Measurements from ENCODE around the gene DHRS1.
A peak's percentile ranks its signal among the peaks of the same experiment; 100 is the strongest.

DHRS1 gene

DNA sequence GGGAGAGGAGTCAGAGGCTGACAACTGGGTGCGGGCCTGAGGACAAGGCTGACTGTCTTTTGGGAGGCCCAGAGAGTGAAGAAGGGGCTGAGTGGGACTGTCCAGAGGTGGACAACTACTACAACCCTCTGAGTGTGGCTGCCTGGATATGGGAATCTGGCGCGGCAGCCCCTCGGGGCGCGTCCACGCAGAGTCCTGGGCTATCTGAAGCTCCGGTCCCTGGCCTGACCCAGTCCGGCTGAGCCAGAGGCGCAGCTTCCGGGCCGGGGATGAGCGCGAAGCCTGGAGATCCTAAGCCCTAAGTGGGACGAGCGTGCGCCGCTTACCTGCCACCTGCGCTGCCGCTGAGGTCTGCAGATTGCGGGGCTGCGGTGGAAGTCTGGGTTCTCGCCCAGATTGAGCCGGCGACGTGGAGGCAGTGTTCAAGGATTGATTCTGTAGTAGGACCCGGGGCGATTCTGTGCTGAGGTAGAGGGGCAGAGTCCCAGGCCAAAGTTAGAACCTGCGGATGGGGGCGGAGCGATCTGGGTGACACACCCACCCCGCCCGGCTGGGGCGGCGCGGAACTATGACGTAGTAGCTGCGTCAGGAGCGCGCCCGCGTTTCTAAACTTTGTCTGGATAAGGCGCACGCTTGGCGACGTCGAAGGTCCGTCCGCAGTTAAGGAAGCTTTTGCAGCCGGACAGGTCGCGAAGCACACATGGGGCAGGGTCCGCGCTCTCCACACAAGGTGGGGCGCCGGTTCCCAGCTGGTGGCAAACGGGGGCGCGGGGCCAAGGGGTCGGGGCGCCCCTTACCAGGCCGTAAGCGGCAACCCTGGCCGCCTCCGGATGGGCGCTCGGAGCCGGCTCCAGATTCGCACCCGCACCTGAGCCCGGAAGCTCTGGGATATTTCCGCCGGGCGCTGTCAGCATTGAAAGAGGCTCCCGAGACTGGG lies at the start of gene DHRS1, which contains the start of gene NOP9:
Gene DHRS1 (minus strand): TSS at position 526 of the 937 bp plus-strand sequence. CDS start 674 bp downstream, outside the sequence.
Gene NOP9 (plus strand): TSS at position 596 of the 937 bp plus-strand sequence. CDS start 105 bp downstream, at position 701.
- DNase-seq: peak; percentile 96

DNA sequence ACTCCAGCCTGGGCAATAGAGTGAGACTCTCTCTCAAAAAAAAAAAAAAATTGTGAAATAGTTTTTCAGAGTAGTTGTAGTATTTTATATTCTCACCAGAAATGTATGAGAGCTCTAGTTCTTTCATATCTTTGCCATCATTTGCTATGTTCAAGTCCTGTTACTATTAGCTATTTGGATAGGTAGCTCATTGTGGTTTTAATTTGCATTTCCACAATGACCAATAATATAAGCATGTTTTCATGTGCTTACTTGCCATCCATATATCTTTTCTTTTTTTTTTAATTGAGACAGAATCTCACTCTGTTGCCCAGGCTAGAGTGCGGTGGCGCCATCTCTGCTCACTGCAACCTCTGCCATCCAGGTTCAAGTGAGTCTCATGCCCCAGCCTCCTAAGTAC lies 48.6 kb upstream of the DHRS1 start:
- DNase-seq: no peak

DNA sequence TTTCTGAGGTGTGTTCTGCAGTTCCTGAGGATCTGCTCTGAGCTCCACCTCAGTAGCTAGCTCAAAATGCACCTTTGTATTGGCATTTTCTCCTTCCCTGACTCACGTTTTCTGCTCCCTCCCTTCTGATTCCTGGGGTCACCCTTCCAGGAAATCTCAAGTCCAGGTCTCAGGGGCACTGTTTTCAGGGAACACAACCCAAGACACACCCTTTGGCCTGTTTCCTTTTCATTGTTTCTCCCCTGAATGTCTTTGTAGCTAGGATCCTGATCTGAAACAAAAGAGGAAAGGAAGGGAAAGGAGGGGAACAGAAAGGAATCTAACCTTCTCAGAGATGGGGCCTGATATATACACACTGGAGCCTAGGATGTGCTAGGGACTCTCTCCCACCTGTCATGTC lies 47.6 kb upstream of the DHRS1 start:
- DNase-seq: no peak

DNA sequence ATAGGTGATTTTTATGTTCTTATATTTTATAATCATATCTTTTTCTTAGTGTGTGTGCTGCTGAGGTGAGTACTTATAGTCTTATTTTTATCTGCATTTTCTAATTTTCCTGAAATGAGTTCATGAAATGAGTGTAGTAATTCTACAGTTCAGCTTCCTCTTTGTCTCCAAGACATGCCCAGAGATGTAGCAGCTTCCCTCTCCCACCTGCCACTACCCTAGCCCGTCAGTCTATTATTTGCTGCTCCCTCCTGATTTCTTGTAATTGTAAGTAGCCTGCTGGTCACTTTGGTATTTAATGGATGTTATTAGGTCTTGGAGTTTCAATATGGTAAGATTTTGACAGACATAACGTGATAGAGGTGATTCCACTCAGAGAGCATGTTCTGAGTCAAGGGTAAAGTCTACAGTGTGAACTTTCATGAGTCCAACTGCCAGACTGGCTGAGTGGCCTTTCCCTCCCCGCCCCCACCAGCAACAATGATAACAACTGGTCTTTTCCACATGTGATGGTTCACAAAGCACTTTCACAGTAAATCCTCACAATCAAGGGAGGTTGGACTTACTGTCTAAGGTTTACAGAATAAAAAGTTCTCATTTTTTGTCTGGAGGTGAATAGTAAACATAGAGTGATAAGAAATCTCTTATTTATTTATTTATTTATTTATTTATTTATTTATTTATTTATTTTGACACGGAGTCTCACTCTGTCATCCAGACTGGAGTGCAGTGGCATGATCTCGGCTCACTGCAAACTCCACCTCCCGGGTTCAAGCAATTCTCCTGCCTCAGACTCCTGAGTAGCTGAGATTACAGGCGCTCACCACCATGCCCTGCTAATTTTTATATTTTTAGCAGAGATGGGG lies 44.4 kb upstream of the DHRS1 start:
- no peak for DNase-seq

DNA sequence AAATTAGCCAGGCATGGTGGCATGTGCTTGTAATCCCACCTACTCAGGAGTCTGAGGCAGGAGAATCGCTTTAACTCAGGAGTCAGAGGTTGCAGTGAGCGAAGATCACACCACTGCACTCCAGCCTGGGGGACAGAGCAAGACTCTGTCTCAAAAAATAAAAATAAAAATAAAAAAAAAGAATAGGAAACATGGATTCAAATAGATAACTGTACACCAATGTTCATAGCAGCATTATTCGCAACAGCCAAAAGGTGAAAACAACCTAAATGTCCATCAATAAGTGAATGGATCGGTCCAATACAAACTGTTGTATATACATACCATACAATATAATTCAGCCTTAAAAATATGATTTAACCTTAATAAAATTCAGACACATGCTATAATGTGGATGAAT lies 43.3 kb upstream of the DHRS1 start:
- no peak for DNase-seq

DNA sequence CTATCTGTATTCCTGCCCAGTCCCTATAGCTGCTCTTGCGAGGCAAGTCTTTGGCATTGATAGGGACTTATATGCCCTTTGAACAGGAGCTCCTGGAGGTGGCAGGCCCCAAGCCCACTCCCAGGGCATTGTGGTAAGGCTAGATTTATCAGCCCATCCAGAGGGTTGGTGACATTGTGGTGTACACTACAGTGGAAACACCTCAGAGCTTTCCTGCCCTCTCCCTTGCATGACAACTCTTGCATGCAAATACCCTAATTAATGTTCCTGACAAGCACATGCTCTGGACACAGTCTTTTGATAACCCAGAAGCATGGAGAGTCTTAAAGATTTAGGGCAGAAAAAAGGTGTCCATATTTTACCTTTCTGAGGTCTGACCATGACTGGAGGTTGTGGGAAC lies 41.0 kb upstream of the DHRS1 start:
- no peak for DNase-seq

DNA sequence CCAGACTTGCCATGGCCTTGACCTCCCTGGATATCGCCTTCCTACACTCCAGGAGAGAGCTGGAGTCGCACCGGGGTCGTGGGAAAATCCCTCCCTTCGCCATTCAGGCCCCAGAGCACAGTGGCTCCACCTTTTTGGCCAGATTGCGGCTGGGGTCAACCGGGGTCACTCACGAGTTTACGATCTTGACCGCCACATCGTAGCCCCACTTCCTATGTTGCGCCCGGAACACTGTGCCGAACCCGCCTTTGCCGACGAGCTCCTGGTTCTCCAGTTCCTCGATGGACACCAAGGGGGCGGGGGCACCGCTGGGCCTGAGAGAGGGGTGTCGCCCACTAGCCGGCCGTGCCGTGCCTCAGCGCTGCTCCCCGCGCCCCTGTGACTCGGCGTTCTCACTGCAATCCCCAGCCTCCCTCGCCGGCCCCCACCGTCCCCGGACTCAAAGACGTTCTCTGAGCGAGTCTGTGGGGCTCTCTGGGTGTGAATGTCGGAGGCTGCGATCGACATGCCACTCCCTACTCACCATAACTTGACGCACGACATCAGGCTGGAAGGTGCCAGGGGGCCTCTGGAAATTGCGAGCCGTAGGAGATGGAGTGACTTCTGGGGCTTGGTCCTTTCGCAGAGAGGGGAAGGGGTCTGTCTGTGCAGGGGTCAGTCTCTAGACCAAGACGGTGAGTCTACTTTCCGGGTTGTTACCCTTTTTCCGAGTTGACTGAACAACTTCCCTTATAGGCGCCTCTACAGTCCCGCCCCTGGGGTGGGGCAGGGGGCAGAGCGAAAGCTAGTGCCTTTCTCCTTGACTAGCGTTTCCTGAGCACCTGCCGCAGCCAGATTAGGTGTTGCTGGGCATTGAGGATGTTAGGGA lies 39.9 kb upstream of the DHRS1 start, which contains the start of gene RIPK3:
Gene RIPK3 (minus strand): TSS at position 708 of the 868 bp plus-strand sequence. CDS start 165 bp downstream, at position 543.
- DNase-seq: peak; percentile 79 to 80

DNA sequence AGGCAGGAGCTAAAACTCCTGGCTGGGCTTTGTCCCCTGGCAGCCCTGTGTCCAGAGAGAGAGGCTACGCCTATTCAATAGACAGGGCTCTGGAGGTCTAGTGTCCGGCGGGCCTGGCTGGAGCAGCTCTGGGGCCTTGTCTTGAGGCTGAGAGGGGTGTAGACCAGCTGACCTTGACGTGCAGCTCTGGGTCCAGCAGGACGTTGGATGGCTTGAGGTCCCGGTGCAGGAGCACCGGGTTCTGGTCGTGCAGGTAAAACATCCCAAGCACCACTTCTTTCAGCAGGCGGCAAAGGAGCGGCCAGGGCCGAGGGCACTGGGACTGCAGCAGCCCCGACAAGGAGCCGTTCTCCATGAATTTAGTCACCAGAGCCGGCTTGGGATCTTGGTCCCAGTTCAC lies 39.3 kb upstream of the DHRS1 start:
- no peak for DNase-seq

DNA sequence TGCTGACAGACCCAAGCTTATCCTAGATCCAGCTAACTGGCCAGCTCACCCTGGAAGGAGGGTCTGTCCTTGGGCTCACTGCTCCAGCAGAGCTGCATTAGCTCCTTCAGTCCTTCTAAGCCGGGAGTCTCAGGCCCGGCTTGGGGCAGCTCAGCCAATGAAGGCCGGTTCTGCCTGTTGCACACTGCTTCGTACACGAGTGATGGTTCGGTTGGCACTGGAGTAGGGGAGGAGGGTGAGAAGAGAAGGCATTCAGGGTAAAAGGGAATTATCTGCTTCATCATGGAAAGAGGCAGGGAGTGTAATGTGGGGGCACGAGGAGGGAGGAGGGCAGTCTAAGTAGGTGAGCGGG lies 38.2 kb upstream of the DHRS1 start:
- no peak for DNase-seq

DNA sequence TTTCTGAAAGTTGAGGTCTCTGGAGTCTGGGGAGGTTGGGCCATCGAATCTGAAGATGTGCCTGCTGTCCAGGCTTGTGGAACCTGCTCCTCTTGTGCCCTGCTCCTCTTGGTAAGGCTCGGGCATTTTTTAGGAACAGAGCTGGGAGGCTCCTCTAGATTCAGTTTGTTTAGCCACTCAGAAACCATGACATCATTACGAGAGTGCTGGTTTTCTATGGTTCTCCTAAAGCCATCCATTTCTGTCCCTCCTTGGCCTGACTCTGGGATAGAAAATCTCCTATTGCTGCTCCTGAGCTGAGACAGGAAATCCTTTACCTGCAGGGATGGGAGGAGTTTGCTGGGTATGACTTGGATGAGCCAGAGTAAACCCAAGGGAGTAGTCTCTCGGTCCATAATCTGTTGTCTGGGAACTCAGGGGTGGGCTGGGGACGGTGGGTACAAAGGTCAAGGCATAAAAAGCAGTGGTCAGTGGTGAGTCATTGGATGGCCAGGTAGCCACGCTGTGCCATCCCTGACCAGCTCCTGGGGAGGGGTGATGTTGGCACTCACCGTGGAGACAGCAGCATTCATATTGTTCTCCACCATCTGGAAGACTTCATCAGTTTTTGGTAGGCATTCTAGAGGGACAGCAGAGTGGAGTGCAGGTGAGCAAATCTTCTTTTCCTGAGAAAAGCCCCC lies 37.7 kb upstream of the DHRS1 start:
- DNase-seq: no peak

DNA sequence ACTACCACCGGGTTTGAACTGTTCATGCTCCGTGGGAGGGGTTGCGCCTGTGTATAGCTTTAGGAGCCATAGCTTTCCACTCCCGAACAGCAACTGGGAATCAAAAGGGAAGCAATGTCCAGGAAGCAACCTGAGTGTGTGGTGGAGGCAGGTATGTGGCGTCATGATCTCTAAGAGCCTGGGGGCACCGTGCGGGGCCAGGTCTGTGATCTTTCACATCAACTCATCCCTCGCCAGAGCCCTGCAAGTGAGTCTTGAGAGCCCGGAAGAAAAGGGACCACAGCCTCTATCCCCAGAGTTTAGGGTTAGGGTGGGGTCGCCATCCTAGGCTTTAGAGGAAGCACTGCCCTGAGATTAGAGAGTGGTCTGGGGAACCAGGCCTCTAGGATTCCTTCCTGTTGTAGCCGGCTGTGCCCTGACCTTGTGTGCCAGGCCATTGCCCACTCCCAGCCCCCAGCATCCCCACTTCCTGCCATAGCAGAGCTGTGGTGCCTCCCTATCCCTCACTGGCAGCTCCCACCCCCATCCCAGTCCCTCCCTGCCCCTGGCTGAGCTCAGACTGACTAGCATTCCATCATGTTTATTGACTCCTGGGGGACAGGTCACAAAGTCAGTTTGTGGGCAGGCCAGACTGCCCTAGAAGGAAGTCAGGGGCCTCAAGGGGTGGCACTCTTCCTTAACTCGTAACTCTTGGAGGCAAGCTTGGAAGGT lies 36.0 kb upstream of the DHRS1 start:
- DNase-seq: no peak

DNA sequence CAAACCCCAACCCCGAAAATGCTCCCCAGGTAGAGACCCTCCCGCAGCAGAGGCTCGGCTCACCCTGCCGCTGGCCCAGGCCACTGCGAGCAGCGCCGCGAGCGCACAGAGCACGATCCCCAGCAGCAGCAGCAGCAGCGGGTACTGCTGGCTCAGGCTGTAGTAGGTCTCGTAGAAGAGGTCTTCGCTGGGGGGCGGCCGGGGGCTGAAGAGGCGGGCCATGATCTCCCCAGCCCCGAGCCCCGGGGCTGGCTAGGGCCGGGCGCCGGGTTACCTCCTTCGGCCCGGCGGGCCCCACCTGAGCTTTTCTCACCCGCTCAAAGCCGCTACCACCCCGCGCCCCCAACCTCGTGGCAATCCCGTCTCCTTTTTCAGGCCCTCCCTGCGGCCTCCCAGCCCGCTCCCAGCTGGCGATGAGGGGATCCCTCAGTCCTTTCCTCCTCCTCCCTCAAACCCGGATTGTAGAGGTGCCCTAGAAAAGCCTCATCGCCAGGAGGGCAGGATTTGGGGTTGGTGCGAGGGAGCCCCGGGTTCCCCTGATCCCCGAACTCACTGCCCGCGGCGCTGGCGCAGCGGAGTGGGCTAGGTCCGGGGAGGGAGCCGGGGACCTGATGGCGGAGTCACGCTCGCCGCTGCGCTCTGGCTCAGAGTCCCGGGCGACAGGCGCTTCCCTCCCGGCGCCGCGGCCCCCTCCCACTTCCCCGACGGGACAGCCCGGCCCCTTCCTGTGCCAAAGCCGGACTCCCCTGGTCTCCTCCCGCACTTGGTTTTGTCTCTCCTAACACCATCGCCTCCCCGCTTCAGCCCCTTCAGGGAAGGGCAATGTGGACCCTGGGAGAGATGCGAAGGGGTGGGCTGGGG lies 35.1 kb upstream of the DHRS1 start, which contains the start of gene ADCY4:
Gene ADCY4 (minus strand): TSS at position 641 of the 861 bp plus-strand sequence. CDS start 419 bp downstream, at position 222.
- peak; percentile 47 to 57 for DNase-seq

DNA sequence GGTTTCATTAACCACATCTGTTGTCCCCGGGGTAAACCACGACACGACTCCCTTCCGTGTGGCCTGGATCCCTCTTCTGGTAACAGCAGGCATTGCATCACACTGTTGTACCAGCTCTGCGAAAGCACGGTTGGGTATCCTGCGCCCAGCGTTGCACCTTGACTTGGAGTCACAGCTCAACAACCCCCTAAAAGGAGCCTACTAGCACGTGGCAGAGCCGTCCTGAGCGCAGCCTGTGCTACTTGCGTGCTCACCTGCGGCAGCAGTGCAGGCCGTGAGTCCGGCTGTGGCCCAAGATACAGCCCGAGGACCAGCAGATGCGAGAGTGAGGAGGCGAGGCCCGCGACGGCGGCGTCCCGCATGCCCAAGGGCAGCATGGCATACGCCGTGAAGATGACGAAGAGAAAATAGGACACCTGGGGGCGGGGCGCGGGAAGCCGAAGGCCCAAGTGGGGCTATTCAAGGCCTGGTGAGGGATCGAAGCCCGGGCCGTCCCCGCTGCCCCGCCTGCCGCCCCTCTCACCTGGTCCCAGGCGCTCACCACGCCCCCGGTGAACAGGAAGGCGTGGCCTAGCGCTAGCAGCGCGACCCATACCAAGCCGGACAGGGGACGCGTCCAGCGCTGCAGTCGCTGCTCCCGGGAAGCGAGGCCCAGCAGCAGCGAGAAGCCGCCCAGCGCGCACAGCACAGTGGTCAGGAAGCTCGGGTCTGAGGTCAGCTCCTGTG lies 32.9 kb upstream of the DHRS1 start:
- DNase-seq: peak; percentile 86 to 87

DNA sequence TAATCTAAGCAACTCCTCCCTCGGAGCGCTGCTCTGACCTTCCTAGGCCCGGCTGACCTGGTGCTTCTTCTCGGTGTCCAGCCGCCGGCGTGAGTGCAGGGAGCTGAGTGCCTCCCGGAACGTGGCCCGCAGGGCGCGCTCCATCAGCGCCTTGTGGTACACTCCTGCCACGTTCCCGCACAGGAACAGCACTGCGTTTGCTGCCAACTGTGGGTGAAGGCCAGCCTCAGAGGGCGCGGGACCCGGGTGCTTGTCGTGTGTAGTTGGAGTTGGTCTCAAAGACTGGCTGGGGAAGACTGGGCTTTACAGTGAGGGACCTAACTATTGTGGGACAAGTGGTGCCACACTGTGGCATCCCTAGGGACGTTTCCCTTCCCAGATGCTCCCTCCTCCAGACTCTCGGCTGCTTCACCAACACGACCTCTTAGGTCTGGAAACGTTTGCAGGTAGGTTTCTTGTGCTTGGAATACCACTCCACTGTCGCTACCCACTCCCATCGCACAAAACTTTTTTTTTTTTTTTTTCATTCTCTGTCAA lies 32.2 kb upstream of the DHRS1 start:
- DNase-seq: peak in 1 of 2 experiments; percentile 31

DNA sequence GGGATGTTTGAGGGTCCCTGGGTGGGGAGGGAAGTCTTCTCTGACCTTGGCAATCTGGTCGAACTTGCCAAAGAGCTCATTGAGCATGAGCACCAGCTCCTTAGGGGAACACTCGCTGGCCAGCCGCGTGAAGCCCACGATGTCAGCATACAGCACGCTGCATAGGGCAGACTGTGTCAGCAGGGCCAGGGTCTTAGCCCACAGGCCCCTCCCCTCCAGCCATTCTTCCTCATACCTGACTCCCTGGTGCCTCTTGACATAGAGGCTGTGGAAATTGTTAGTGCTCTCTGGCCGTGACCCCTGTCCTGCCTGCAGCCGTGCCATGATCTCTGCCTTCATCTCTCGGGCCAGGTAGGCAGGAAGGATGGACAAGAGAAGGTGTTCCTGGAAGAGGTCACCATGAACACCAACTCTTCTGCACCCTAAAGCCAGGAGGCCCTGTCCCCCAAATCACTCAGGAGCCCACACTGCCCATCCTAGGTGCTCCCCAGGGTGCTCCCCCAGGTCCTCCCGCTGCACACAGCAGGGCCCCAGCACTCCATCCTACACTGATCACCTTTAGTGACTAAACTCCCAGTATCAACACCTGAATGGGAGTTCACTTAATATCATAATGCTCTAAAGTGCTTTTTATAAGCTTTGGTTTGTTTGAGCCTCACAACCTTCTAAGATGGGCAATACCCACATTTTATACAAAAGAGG lies 31.5 kb upstream of the DHRS1 start:
- no peak for DNase-seq

DNA sequence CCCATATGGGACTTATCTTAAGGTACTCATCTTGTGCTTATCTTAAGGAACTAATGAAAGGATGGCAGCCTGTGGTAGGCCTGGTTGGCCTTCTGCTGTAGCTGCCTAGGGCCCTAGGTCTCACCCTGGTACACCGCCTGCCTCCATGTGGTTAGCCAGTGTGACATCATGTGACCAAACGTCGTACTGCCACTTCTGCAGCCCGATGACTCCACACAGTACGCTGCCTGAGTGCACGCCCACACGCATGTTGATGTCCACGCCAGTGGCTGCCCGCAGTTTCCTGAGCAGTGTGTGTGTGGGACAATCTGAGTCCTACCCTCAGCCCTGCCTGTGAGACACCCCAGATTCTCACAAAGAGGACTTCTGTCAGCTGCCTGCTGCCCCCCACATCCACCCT lies 30.2 kb upstream of the DHRS1 start:
- peak; percentile 66 to 74 for DNase-seq

DNA sequence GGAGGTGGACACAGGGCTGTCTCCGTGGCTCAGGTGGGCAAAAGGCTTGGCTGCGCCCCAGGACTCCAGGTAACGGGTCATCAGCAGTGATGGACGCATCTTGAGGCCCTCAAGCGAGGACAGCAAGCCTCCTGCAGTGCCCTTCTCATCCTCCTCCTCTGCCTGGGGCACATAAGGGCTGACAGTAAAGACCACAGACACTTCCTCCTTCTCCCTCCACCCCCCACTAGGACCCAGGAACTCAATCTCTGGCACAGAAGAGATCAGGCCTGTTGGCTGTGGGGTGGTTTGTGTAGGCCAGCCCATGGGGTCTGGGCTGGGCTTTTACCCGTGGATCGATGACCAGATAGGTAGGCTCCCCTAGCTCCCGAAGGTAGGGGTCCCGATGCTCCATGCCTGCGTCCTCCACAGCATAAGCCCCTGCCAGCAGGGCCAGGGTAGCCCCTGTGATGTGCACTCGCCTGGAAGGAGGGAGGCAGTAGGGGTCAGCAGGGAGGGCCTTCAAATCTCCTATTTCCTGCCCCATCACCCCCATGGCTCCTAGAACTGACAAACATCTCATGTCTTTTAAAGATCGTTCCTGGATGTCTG lies 29.6 kb upstream of the DHRS1 start:
- DNase-seq: no peak

DNA sequence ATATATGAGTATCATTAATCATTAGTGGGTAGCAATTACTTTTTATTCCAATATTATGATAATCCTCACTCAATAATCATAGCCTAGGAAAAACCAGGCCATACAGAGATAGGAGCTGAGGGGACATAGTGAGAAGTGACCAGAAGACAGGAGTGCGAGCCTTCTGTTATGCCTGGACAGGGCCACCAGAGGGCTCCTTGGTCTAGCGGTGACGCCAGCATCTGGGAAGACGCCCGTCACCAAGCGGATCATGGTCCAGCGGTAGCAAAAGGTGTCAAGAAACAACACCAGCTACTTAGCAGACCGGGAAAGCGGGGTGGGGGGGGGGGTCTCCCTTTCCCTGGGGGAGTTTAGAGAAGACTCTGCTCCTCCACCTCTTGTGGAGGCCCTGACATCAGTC lies 28.3 kb upstream of the DHRS1 start:
- peak; percentile 35 to 59 for DNase-seq
